Measurements from ENCODE around the gene TNFRSF1A.

The TNFRSF1A gene

GRCh38 chr12:6374028-6374785 is 32.3 kb upstream of the TNFRSF1A start:
- no peak for DNase-seq (ENCODE audit: low read depth)

GRCh38 chr12:6373022-6373787 is 31.3 kb upstream of the TNFRSF1A start:
- no peak for DNase-seq (ENCODE audit: low read depth)

GRCh38 chr12:6372403-6373003 is 30.6 kb upstream of the TNFRSF1A start:
- DNase-seq (ENCODE audit: low read depth), result peak; percentile 96

GRCh38 chr12:6370994-6371754 is 29.3 kb upstream of the TNFRSF1A start:
- peak; percentile 63 for DNase-seq (ENCODE audit: low read depth)

GRCh38 chr12:6370576-6370935 is 28.7 kb upstream of the TNFRSF1A start:
- no peak for DNase-seq (ENCODE audit: low read depth)

- DNase-seq (ENCODE audit: low read depth), result peak; percentile 26
Measured at GRCh38 chr12:6369916-6370575, 28.2 kb upstream of the TNFRSF1A start.

GRCh38 chr12:6368906-6369525 is 27.1 kb upstream of the TNFRSF1A start:
- DNase-seq (ENCODE audit: low read depth), result peak; percentile 40

- DNase-seq (ENCODE audit: low read depth), result no peak
Measured at GRCh38 chr12:6367969-6368892, 26.4 kb upstream of the TNFRSF1A start.

GRCh38 chr12:6367065-6367968 is 25.4 kb upstream of the TNFRSF1A start:
- peak; percentile 49 for DNase-seq (ENCODE audit: low read depth)

GRCh38 chr12:6364044-6364374 is 22.1 kb upstream of the TNFRSF1A start:
- DNase-seq (ENCODE audit: low read depth), result peak; percentile 9

GRCh38 chr12:6363330-6364043 is 21.6 kb upstream of the TNFRSF1A start:
- DNase-seq (ENCODE audit: low read depth), result peak; percentile 65

GRCh38 chr12:6363010-6363329 is 21.1 kb upstream of the TNFRSF1A start:
- DNase-seq (ENCODE audit: low read depth), result no peak

GRCh38 chr12:6362403-6362802 is 20.5 kb upstream of the TNFRSF1A start:
- DNase-seq (ENCODE audit: low read depth), result peak; percentile 9

- DNase-seq (ENCODE audit: low read depth), result peak; percentile 37
Measured at GRCh38 chr12:6361834-6362233, 20.0 kb upstream of the TNFRSF1A start.

- DNase-seq (ENCODE audit: low read depth), result no peak
Measured at GRCh38 chr12:6360578-6361490, 19.0 kb upstream of the TNFRSF1A start.

GRCh38 chr12:6360080-6360571 is 18.2 kb upstream of the TNFRSF1A start:
- DNase-seq (ENCODE audit: low read depth), result no peak

GRCh38 chr12:6358881-6359280 is 17.0 kb upstream of the TNFRSF1A start:
- DNase-seq (ENCODE audit: low read depth), result no peak

Data from EH (cell line).